Measurements from ENCODE around the gene THSD4. TPM values are rescaled to one million over a fixed set of nuclear protein-coding genes. Genes with fewer than 3 reads are reported as not detected.

THSD4 gene
- total and polyA plus RNA-seq, 2 of the 8 experiments (the other 6 are each of a cell fraction or from before 2014, with no cell fraction given), result 2.5 to 6.2 TPM

DNA sequence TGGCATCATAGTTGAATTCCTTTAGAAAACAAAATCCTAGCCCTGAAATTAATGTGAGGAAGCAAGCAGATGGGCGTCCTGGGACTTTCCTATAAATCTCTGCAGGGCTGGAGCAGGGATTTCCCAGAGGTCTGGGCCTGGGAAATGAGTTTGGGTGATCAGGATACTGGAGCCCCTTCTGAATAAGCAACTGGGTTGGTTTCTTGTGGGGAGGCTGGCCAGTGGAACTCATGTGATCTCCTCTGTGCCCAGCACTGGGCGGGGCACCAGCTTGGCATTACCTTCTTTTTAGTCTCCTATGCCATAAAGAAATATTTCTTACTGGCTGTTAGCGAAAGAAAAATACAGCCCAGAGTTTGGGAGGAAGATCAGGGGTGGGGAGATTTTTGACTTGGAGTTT, 1.7 kb downstream of the THSD4 start (continued):
- TF ChIP-seq RAD21 (IDR thresholded peaks at IDR 0.05 in 1 of 2, conservative IDR thresholded peaks at IDR 0.05 in 1 of 2; ENCODE audit: low read depth in 2 of 2, low read length in 2 of 2) (no peak), KDM1A (IDR thresholded peaks at IDR 0.05; ENCODE audit: borderline replicate concordance, low read length) (no peak)

Measured in H1 (cell line).